HG03135 (cell line): ENCODE data around the gene LRRC3.

Source experiments
- ATAC-seq: cut with Tn5 transposase; IDR thresholded peaks from one replicate; pipeline ENCODE4 v1.9.1; 2021; ENCODE audit warnings: mild to moderate bottlenecking, moderate library complexity; ENCODE audit not compliant: unreplicated experiment

LRRC3 gene

DNA sequence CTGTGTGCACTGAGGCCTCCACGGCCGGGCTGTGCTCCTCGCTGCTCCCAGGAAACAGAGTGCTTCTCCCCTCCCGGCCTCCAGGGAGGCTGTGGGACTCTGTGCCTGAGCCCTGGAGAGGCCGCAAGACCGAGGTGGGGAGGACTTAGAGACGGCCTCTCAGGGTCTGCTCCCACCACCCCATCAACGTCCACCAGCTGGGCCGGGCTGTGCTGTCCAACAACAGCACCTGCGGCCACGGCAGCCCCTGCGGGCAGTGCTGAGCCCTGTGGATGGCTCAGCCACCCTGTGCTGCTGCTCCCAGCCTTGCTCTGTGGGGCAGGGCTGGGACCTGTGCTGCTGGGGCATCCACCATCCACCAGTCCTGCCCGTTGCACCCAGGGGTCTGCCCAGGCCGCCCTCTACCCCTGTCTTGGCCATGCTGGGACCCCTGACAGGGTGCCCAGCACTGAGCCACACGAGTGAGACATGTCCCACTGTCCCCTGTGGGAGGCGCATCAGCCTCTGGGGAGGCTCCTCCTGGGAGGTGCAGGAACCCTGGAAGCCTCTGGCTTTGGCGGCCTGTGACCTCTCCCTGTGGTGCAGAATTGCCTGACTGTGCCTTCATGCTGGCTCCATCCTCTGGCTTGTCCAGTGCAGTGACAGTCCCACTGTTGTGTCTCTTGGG, 31.2 kb upstream of the LRRC3 start:
- no peak for ATAC-seq

DNA sequence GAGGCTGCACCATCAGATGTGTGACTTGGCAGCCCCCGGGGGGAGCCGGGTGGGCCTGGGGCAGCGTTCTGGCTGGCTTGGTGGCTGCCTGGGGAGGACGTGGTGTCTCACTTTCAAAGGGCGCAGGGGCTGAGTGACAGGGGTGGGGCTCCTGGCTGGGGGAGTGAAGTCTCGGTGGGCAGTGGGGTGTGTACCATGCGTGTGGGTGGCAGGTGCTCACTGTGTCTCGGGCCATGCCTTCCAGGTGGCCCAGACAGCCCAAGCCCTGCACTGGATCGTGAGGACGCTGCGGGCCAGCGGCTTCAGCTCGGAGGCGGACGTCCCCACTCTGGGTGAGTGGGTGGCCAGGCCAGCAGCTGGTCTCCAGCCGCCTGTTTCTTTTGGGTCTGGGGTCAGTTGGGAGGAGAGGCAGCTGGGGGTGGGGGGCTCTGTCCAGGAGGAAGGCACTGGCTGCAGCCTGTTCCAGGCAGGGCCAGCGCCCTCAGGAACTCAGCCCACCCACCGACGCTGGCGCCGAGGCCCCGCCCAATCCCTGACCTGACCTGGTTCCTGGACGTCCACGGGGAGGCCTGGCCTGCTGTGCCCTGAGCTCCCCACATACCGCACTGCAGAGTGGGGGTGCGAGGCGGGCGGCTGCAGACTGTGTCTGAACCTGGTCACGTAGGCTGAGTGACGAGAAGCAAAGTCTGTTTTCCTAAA, 30.6 kb upstream of the LRRC3 start:
- ATAC-seq, result no peak

DNA sequence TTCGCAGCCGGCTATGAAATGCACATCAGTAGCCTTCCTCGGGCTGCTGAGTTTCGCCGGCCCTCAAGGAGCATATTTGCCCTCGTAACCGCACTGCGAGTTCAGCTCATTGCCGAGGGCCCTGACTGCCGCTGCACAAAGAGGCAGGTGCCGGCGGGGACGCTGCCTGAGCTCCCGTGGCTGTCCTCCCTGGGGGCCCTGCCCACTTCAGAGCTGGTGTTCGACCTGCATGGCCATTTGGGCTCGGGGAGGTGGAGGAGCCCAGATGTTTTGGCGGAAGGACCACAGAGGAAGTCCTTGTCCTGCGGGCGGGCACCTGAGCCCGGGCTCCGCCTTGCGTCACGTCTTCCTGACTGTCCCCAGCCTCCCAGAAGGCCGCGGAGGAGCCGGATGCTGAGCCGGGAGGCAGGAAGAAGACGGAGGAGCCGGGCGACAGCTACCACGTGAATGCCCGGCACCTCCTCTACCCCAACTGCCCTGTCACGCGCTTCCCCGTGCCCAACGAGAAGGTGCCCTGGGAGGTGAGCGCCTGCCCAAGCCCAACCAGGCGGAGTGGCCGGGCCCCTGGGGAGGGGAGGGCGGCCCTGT, 29.9 kb upstream of the LRRC3 start:
- ATAC-seq, result no peak

DNA sequence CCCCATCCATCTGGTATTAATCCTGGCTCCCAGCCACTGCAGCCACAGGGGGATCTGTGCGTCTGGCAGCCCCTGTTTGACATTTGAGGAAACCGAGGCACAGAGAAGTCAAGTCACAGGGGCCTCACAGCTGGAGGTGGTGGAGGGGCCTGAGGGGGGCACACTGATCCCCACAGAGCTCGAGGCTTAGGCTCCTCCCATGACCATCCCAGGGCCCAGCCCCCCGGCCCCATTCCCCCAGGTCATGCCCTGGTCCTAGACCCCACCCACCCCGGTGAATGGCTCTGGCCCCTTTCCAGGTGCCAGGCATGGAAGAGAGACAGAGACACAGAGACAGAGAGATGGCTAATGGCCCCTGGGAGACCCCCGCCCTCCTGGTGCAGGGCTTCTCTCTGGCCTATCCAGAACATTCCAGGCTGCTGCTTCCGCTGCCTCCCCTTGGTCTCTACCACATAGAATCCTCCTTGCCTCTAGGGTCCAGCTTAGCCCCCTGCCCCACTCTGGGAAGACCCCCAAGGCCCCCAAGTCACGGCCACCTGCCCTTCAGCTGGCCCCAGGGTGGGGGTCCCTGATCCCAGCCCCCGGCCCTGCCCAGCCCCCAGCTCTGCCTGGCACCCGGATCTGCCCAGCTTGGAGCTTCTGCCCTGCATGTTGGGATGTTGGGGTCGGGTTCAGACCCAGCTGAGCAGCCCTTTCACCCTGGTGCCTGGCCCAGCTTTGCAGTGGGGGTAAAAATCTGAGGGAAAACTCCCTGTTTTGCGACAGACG, 29.2 kb upstream of the LRRC3 start:
- no peak for ATAC-seq

DNA sequence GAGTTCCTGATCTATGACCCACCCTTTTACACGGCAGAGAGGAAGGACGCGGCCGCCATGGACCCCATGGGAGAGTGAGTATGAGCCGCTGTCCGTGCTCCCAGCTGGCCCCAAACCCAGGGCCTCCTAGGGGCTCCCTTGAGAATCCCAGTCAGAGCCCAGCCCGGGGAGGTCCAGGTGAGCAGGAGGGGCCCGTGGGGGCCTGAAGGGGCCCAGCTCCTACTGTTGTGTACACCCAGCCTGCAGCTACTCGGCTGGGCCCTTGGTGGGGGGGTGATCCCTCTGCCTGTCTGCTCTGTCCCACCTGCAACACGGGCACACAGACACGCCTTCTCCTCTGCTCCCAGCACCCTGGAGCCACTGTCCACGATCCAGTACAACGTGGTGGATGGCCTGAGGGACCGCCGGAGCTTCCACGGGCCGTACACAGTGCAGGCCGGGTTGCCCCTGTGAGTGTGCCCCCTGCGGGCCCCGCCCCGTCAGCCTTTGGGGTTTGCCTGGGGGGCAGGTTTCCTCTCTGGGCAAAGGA, 28.6 kb upstream of the LRRC3 start:
- no peak for ATAC-seq

DNA sequence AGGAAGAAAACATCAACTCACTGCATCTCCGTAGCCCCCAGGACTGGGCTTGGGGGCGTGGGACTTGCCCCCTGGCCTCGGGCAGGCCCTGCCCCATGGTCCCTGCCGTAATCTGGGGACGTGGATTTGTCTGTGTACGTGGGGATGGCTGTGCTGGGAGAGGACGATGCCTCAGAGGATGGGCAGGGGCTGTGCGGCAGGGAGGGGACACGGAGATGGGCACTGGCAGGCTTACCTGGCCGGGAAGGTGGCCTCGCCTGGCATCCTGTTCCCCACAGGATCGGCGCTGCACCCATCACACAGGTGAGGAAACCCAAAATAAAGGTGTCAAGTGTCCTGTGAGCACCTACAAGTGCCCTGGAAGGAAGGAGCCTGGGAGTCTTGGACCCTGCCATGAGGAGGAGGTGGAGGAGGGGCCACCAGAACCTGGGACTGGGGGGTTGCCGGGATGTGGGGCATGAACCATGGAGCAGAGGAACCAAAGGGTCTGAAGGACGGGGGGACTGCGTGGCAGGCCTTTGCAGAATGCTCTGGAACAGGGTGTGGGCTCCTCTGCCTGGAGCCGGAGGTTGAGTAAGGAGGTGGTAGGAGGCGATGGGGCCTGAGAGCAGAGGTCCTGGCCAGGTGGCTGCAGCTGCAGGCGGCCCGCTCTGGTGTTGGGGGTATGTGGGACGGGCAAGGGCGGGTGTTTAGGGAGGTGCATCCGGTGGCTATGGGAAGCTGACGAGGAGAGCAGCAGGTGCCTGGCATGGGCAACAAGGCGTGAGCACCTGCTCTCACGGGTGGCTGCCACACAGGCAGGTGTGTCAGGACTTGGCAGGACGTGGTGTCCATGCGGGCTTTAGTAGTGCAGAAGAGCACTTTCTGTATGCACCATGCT, 27.8 kb upstream of the LRRC3 start:
- no peak for ATAC-seq

DNA sequence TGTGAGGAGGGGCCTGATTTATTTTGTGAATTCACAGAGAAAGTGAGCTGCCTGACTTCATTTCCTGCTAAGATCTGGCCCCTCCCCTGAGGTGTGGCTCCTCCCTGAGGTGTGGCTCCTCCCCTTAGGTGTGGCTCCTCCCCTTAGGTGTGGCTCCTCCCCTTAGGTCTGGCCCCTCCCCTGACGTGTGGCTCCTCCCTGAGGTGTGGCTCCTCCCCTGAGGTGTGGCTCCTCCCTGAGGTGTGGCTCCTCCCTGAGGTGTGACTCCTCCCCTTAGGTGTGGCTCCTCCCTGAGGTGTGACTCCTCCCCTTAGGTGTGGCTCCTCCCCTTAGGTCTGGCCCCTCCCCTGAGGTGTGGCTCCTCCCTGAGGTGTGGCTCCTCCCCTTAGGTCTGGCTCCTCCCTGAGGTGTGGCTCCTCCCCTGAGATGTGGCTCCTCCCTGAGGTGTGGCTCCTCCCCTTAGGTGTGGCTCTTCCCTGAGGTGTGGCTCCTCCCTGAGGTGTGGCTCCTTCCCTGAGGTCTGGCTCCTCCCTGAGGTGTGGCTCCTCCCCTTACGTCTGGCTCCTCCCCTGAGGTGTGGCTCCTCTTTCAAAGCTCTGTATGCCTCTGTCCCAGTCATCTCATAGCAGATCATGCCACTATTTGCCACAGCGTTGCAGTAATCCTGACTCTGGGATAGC, 26.9 kb upstream of the LRRC3 start:
- no peak for ATAC-seq

DNA sequence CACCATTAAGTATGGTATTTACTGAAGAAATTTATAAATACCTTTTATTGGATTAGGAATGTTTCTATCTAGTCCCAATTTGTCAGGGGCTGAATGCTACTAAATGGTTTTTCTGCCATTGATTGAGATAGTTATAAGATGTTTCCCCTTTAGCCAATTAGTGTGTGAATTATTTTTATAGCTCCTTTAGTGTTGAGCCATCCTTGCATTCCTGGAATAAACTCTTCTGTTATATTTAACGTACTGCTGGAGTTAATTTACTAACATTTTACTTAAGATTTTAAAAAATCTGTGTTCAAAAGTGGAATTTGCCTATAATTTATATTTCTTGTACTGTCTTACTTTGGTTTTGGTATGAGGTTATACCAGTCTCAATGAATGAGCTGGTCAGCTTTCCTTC, 25.4 kb upstream of the LRRC3 start:
- ATAC-seq, result no peak

DNA sequence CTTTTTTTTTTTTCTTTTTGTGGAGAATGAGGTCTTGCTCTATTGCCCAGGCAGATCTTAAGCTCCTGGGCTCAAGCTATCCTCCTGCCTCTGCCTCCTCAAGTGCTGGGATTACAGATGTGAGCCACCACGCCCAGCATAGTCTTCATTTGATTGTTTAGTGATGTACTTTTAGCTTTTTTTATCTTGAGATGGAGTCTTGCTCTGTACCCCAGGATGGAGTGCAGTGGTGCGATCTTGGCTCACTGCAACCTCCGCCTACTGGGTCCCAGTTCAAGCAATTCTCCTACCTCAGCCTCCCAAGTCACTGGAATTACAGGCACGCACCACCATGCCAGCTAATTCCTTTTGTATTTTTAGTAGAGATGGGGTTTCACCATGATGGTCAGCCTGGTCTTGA, 24.0 kb upstream of the LRRC3 start:
- no peak for ATAC-seq

DNA sequence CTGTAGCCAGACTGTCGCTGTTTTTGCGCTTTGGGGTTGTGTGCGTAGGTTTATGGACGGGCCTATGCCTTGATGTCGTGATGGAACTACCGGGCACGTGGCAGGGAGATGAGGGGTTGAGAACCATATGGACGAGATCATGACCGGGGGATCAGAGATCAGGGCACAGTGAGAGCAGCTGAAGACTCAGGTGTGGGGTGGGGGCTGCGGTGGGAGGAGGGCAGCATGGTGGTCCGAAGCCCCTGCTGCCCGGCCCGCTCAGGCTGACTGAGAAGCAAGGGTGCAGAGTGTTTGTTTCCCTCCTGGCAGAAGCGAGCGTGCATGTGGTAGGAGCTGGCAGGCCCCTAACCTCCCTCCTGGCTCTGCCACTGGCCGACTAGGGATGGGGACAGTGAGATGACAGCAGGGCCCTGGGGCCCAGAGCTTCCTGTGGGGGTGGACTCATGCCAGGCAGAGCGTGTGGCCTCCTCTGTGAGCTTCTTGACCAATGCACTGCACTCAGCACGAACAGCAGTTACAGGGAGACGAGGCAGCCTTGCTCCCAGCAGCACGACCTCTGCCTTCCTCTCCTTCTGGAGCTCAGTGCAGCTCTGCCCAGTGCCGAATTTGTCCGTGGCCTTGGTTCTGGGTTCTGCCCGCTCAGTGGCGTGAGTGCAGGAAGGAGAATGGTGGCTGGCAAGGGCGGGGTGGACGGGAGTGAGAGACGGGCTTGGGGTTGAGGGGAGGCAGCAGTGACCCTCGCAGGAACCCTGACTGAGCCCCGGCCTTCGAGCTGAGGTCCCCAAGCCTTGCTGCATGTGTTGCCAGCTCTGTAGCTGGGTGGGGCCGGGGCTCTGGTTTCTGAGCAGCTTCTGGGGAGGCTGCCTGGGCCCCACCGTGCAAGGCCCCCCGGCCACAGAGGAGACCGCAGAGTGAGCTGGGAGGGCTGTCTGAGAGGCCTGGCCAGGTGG, 22.2 kb upstream of the LRRC3 start:
- no peak for ATAC-seq

DNA sequence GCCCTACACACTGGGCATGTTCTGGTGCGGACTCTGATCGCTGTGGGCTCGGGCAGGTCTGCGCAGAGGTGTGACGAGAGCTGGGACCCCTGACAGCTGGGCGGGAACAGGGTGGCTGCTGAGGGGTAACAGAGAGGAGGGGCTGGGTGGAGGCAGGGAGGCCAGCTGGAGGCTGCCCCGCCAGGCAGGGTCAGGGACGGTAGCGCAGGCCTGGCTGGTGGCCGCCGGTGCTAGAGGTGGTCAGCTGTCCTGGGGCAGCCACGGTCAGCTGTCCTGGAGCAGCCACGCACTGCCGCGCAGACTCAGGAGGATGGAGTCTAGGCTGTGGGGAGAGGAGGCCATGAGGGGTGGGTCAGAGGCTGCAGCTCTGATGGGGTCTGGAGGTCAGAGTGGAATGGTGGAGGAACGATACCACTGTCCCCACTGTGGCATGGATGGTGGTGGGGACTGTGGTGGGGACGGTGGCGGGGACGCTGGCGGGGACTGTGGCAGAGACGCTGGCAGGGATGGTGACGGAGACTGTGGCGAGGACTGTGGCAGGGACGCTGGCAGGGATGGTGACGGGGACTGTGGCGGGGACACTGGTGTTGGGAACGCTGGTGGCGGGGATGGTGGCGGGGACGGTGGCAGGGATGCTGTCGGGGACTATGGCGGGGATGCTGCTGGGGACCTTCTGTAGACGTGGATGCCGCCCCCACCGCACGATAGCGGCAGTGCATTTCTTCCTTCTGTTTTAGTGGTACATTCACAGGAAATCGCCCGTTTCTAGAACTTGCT, 21.3 kb upstream of the LRRC3 start:
- ATAC-seq, result no peak

DNA sequence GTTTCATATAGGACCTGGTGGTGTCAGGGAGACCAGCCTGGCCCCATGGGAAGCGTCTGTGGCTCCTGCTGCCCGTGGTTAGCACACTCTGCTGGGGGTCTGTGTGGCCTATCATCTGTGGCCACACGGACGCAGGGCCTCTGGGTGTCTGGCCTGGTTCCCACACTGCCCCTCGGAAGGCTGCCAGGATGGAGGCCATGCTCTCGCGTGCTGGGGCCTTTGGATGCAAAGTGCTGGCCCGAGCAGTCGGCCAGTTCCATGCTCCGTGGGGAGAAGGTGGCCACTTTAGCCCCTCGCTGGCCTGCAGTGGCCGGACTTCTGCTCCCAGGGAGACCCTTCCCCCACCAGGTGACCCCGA, 20.8 kb upstream of the LRRC3 start:
- ATAC-seq, result no peak

DNA sequence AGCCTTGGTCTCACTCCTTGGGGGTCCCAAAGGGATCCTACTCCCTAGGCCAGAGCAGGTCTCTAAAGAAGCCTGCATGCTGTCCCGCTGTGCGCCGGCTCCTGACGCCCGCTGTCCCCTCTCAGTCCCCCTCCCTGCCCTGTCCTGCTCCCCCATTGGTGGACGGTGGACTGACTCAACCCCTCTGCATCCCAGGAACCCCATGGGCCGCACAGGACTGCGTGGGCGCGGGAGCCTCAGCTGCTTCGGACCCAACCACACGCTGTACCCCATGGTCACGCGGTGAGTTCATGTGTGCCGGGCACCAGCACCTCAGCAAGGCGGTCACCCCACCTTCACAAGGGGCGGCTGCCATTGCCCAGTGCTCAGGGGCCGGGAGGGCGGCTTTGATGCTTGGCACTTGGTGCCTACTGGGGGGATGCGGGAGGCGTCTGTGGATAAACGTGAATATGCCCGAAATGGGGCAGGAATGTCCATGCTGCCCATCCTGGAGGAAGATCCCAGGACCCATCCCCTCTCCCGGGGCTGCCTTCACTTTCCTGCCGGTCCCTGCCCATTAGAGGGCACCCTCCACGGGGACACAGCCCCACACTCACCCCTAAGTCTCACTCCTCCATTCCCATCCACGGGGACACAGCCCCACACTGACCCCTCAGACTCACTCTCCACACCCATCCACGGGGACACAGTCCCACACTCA, 20.2 kb upstream of the LRRC3 start:
- ATAC-seq, result no peak

DNA sequence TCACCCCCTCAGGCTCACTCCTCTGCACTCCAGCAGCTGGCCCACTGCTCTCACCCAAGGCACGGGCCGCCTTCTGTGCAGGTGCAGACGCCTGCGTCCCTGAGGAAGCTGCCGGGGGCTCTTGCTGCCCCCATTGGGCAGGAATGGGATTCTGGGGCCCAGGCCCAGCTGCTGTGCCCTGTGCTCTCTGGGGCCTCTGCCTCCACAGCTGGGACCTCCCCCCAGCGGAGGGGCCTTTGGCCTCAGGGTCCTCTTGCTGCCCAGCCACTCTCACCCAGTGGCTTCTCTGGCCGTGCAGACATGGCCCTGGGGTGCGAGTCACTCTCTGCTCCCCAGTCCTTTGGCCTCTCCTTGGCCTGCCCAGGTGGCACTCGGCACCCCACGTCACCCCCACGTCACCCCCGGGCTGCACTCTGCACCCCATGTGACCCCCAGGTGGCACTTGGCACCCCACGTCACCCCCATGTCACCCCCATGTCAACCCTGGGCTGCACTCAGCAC, 19.1 kb upstream of the LRRC3 start:
- ATAC-seq, result no peak

DNA sequence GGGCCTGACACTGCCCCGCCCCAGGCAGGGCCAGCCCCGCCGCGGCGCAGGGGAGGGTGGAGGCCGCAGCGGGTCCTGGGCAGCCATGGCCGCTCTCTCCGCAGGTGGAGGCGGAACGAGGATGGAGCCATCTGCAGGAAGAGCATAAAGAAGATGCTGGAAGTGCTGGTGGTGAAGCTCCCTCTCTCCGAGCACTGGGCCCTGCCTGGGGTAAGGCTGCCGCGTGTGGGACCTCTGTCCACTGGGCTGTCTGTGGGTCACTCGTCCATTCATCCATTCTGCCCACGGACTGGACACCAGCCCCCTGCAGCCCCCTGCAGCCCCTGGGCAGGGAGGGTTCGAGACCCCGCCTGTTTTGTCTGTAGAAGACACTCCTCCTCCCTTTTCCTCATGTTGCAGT, 18.4 kb upstream of the LRRC3 start:
- ATAC-seq, result no peak

DNA sequence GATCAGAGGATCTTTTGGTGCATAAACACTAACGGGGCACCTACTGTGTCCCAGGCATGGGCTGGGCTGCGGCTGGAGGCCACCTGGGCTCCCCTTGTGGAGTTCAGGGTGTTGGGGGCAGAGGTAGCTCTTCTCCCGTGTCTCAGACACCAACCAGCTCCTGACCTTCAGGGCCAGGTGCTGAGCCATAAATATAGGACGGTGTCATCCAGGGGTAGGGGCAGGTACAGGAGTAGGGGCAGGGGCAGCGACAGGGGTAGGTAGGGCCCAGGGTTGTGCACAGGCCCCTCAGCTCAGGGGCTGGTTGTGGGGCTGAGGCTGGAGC, 18.0 kb upstream of the LRRC3 start:
- no peak for ATAC-seq

DNA sequence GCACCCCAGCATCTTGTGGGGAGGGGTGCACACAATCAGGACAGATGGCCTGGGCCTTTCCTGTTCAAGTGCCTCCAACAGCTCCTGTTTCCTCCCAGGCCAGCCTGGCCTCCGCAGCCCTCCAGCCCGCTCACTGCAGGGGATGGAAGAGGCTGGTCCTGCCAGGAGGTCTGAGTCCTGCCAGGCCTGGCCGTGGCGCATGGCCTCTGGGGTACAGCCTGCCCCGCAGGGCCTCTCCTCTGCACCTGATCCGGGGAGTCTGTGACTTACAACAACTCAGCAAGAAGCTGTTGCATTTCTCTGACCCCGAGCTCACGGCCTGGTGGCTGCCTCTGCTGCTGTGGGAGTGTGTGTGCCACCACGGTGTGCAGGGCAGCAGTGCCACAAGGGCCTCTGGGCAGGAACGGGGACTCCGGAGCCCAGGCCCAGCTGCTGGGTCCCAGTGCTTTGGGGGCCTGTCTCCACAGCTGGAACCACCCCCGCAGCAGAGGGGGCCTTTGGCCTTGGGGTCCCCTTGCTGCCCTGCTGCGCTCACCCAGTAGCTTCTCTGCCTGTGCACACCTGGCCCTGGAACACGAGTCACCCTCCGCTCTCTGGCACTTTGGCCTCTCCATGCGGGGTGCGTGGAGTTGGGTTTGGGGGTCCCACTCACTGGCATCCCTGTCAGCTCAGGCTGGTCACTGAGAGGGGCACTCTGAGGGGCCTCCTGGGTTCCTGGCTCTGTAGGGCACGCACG, 17.4 kb upstream of the LRRC3 start:
- ATAC-seq, result no peak
